K562 (cell line): Measurements from ENCODE around the gene PTPRM. TPM values are rescaled to one million over a fixed set of nuclear protein-coding genes. Genes with fewer than 3 reads are reported as not detected.
A peak's percentile ranks its signal among the peaks of the same experiment; 100 is the strongest.

Experiments
- ATAC-seq: fragments of 200-7000 bp; cut with Tn5 transposase; 3 replicates; pipeline ENCODE4 v1.9.1; 2020; ENCODE audit warnings: moderate library complexity
- BruUV-seq: library from RNA; stranded (reverse); fragments of 400-500 nt; replicated peaks from 2 replicates; lab custom pipeline; 2021; lab: Mats Ljungman, UMichigan
- CTCF ChIA-PET: fragments of 300-600 bp; formaldehyde crosslinking; extraction: SDS; loops from one replicate; lab custom pipeline; 2021; ENCODE audit warnings: low intra/inter-chr PET ratio; lab: Yijun Ruan, JAX
- POLR2A ChIA-PET: fragments of 300-600, 350-650 bp; sonication (Branson Sonifier 250); formaldehyde crosslinking; extraction: SDS; loops from one replicate; lab custom pipeline; 2021; ENCODE audit warnings: antibody characterized with exemption, inconsistent platforms; lab: Yijun Ruan, JAX
- DNase-seq, 4 experiments: peaks; one replicate each; pipeline versions ENCODE4 v3.0.0 to v3.0.0-alpha.2; 2011 to 2018; ENCODE audit warnings: low spot score in 3 of 4, mixed read lengths in 3 of 4; ENCODE audit errors: extremely low read depth in 1 of 4
- FAIRE-seq: peaks from 2 replicates; lab custom pipeline; 2011; peaks lifted over from hg19 to GRCh38; lab: Jason Lieb, UNC
- H2AFZ ChIP-seq: 2 replicates; pipeline ENCODE4 v1.6.0; 2011; ENCODE audit warnings: low read depth, low read length, control low read depth, inconsistent platforms
- H3K27ac ChIP-seq: fragments of 200-600 bp; 3 replicates; pipeline ENCODE4 v1.8.0; 2011; ENCODE audit warnings: low read depth, mild to moderate bottlenecking, control low read depth, inconsistent platforms, low read length, moderate library complexity, mixed read lengths; ENCODE audit errors: extremely low read depth
- H3K27me3 ChIP-seq, 2 experiments: fragments of 300-600 bp in 1 of 2; 2 replicates in 1 of 2; 3 replicates in 1 of 2; pipeline versions ENCODE4 v1.6.0 to v1.8.0; 2011; ENCODE audit warnings: inconsistent platforms in 2 of 2, low read length in 2 of 2, mild to moderate bottlenecking in 1 of 2, mixed read lengths in 1 of 2, moderate library complexity in 1 of 2; ENCODE audit not compliant: control insufficient read depth in 2 of 2, insufficient read depth in 2 of 2
- H3K36me3 ChIP-seq: fragments of 300-600 bp; 3 replicates; pipeline ENCODE4 v1.8.0; 2011; ENCODE audit warnings: mild to moderate bottlenecking, low read length, inconsistent platforms; ENCODE audit not compliant: control insufficient read depth, insufficient read depth
- H3K4me1 ChIP-seq, 2 experiments: fragments of 200-600 bp in 1 of 2; replicated peaks in 1 of 2; 2 replicates in 1 of 2; 3 replicates in 1 of 2; pipeline versions ENCODE4 v1.5.1 to v1.8.0; 2011; ENCODE audit warnings: inconsistent platforms in 2 of 2, low read length in 2 of 2, mild to moderate bottlenecking in 1 of 2, mixed read lengths in 1 of 2, moderate library complexity in 1 of 2; ENCODE audit not compliant: control insufficient read depth in 2 of 2, insufficient read depth in 2 of 2
- H3K4me2 ChIP-seq: 2 replicates; pipeline ENCODE4 v1.6.1; 2011; ENCODE audit warnings: low read length, control low read depth, inconsistent platforms, mixed read lengths; ENCODE audit not compliant: insufficient read depth
- H3K4me3 ChIP-seq: fragments of 200-600 bp; sonication (generic), shearing (Covaris generic); 2 replicates; pipeline ENCODE4 v1.5.1; 2016; ENCODE audit warnings: control low read depth, inconsistent platforms
- H3K79me2 ChIP-seq: fragments of 200-600 bp; 3 replicates; pipeline ENCODE4 v1.8.0; 2011; ENCODE audit warnings: low read length, inconsistent platforms; ENCODE audit not compliant: control insufficient read depth, insufficient read depth
- H3K9ac ChIP-seq, 2 experiments: 2 replicates each; pipeline versions ENCODE4 v1.6.0 to v1.6.1; 2011; ENCODE audit warnings: low read depth in 2 of 2, low read length in 2 of 2, control low read depth in 1 of 2, inconsistent platforms in 1 of 2, mild to moderate bottlenecking in 1 of 2, mixed read lengths in 1 of 2; ENCODE audit not compliant: insufficient read depth in 1 of 2
- H3K9me1 ChIP-seq: one replicate; pipeline ENCODE4 v1.6.0; 2011; ENCODE audit warnings: inconsistent platforms, mild to moderate bottlenecking, low read length, moderate library complexity; ENCODE audit not compliant: control insufficient read depth, insufficient read depth
- H3K9me3 ChIP-seq: replicated peaks from 2 replicates; pipeline ENCODE4 v1.5.1; 2011; ENCODE audit warnings: low read depth, low read length, inconsistent platforms; ENCODE audit not compliant: control insufficient read depth, insufficient read depth
- H4K20me1 ChIP-seq: replicated peaks from 2 replicates; pipeline ENCODE4 v1.6.1; 2011; ENCODE audit warnings: low read length, inconsistent platforms, mixed read lengths; ENCODE audit not compliant: control insufficient read depth, insufficient read depth
- ARNT ChIP-seq, 2 experiments: fragments of 450-650 bp; IDR thresholded peaks; 2 replicates each; pipeline ENCODE4 v1.6.1; 2016; ENCODE audit warnings: mild to moderate bottlenecking in 1 of 2
- FOXK2 ChIP-seq, 2 experiments: fragments of 450-650 bp; IDR thresholded peaks in 1 of 2; conservative IDR thresholded peaks in 1 of 2; 2 replicates each; pipeline ENCODE4 v1.6.1; 2016; ENCODE audit warnings: low read depth in 2 of 2, mild to moderate bottlenecking in 1 of 2
- HNRNPUL1 ChIP-seq: fragments of 200-400 bp; formaldehyde crosslinking; IDR thresholded peaks from 2 replicates; pipeline ENCODE4 v1.6.1; 2017; ENCODE audit warnings: low read length
- NFYB ChIP-seq: IDR thresholded peaks from 2 replicates; pipeline ENCODE4 v1.6.1; 2011; ENCODE audit warnings: mild to moderate bottlenecking, moderate library complexity; ENCODE audit not compliant: insufficient read length; ENCODE audit errors: extremely low read depth
- THRAP3 ChIP-seq: fragments of 450-650 bp; IDR thresholded peaks from 2 replicates; pipeline ENCODE4 v1.6.1; 2016; ENCODE audit warnings: mild to moderate bottlenecking, inconsistent platforms, borderline replicate concordance
- WHSC1 ChIP-seq: IDR thresholded peaks from one replicate; pipeline ENCODE4 v1.6.1; 2012; ENCODE audit warnings: low read length, control low read depth, inconsistent platforms
- ZFP1 ChIP-seq: fragments of 450-650 bp; formaldehyde crosslinking; IDR thresholded peaks from 2 replicates; pipeline ENCODE4 v1.4.0; 2020; ENCODE audit warnings: mild to moderate bottlenecking, mixed read lengths
- ZNF175 ChIP-seq: fragments of 200-800 bp; sonication (Bioruptor generic); IDR thresholded peaks from 2 replicates; pipeline ENCODE4 v1.6.1; 2016; ENCODE audit warnings: low read depth, mild to moderate bottlenecking, missing genetic modification characterization, missing compliant biosample characterization
- ZNF408 ChIP-seq: fragments of 250-450 bp; sonication (Bioruptor Pico); IDR thresholded peaks from 2 replicates; pipeline ENCODE4 v1.4.0; 2020; ENCODE audit warnings: low read depth, mild to moderate bottlenecking, moderate library complexity
- ZNF830 ChIP-seq: fragments of 250-450 bp; sonication (Bioruptor Pico); IDR thresholded peaks from 2 replicates; pipeline ENCODE4 v1.5.0; 2021; ENCODE audit warnings: mild to moderate bottlenecking
- WGBS: fragments of 100-300 bp; shearing (Covaris generic); methylation state at CpG from one replicate; pipeline ENCODE4 v1.1.6; 2016; ENCODE audit warnings: low coverage, mixed read lengths; ENCODE audit not compliant: insufficient coverage; ENCODE audit errors: missing lambda C conversion rate; 5-methylcytosine and 5-hydroxymethylcytosine counted together
- in situ Hi-C: fragments of 300-500 bp; cut with MboI; formaldehyde crosslinking; loops from 4 replicates; pipeline ENCODE4 v1.15.0; 2018; ENCODE audit warnings: inconsistent platforms, mixed read lengths
- intact Hi-C: fragments of 100-400 bp; cut with micrococcal nuclease; formaldehyde crosslinking; loops from 2 replicates; pipeline ENCODE4 v1.14.2; 2022
- polyA plus RNA-seq, 8 experiments: library from polyadenylated mRNA; depleted of rRNA in 4 of 8; stranded (reverse) in 5 of 8; unstranded in 3 of 8; fragments of >200 nt; fragmentation: Nextera tagmentation in 2 of 8; fragmentation: Illumina TruSeq in 1 of 8; extraction: Ambion mirVana in 2 of 8; extraction: Trizol in 1 of 8; gene quantifications; 2 replicates each; pipeline versions ENCODE4 v1.2.1 to v1.2.3, GENCODE V29; 2011 to 2014; ENCODE audit warnings: inconsistent platforms in 1 of 8, missing spikeins in 1 of 8
- total RNA-seq, 7 experiments: library from RNA; depleted of rRNA in 6 of 7; stranded (reverse); fragments of >200 nt in 6 of 7; fragmentation: Illumina TruSeq in 2 of 7; extraction: Trizol in 2 of 7; gene quantifications; 2 replicates each; pipeline versions ENCODE4 v1.2.1 to v1.2.3, GENCODE V29; 2011 to 2021; ENCODE audit warnings: low replicate concordance in 1 of 7
- TF ChIP-seq, protein P1 (sequence below): sonication (generic); formaldehyde crosslinking; IDR thresholded peaks from 2 replicates; pipeline ENCODE4 v1.8.1; 2023; ENCODE audit warnings: missing genetic modification reagents, mild to moderate bottlenecking, borderline replicate concordance

Gene PTPRM
- total and polyA plus RNA-seq, 9 of the 15 experiments (the other 6 are each of a cell fraction or from before 2014, with no cell fraction given) = 0.03 to 0.16 (median 0.08) TPM; not detected in 3

DNA sequence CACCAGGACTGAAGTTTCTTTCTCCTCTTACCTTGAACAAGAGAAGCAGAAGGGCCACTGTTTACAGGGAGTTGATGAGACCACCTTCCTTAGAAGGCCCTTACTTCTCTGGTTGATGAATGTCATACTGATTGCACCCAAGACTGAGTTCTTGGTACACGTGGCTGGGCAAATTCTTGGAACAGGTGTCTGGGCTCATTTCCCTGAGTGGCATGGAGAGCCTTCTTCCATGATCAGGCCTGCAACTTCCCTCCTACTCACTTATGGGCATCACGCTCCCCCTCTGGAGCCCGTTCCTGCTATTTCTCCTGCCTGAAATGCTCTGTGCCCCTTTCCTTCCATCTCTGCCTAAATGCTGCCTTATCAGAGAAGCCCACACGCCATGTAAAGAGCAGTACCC is 110.3 kb downstream of the PTPRM start:
- Histone ChIP-seq H3K9me1 (no peaks in the 10 kb centered on the region), H3K36me3 (no peaks in the 10 kb centered on the region), H2AFZ (no peak overlapping the region), H3K27ac (no peak overlapping the region), H3K27me3 (no peaks in the 10 kb centered on the region; a peak in 2 of 5 replicates), H3K9me3 (no peaks in the 10 kb centered on the region), H3K4me1 (0 out of 5 replicates have a peak, but pooled peaks cover 0 to 5% of the 10 kb centered on the region in 2 experiments), H4K20me1 (no peaks in the 10 kb centered on the region), H3K79me2 (no peaks in the 10 kb centered on the region), H3K4me3 (no peak overlapping the region), H3K9ac (no peak overlapping the region), H3K4me2 (no peak overlapping the region)
- FAIRE-seq = no peak
- POLR2A ChIA-PET = no interaction called here
- no peak for DNase-seq
- 1% methylated on average over 4 of the region's 4 CpGs for WGBS
- intact Hi-C loops (no loop called here), in situ Hi-C loops (no loop called here)
- no TSS peak for BruUV-seq
- ATAC-seq = peak; percentile 23; the same call in 2 of the 3 replicates
- CTCF ChIA-PET = interaction anchor here (0.7 kb wide), 1 partner anchor 25 kb away, joined by 3 read pairs; no protein-coding TSS in a partner anchor
- TF ChIP-seq THRAP3 (no peak), ZFP1 (CRISPR knock-in tag) (no peak), ZNF175 (CRISPR knock-in tag) (0 out of 2 replicates have a peak, but pooled peaks have one; percentile 15), ZNF830 (CRISPR knock-in tag) (no peak)

GRCh38 chr18:7678389-7678788 is 111.3 kb downstream of the PTPRM start:
- H3K4me1 ChIP-seq = 0 out of 5 replicates have a peak, but pooled peaks cover 0 to 5% of the 10 kb centered on the region in 2 experiments
- H3K79me2 ChIP-seq = no peaks in the 10 kb centered on the region
- 7% methylated on average over 8 of the region's 8 CpGs for WGBS
- no peak for ATAC-seq
- H3K36me3 ChIP-seq = no peaks in the 10 kb centered on the region
- intact Hi-C loops (no loop called here), in situ Hi-C loops (no loop called here)
- FAIRE-seq = no peak
- no peak overlapping the region for H3K9ac ChIP-seq
- no TSS peak for BruUV-seq
- no peak for DNase-seq
- no peak overlapping the region for H3K27ac ChIP-seq
- no peaks in the 10 kb centered on the region for H4K20me1 ChIP-seq
- ChIA-PET CTCF (no interaction called here), POLR2A (no interaction called here)
- H2AFZ ChIP-seq = no peak overlapping the region
- no peaks in the 10 kb centered on the region for H3K9me3 ChIP-seq
- no peaks in the 10 kb centered on the region for H3K9me1 ChIP-seq
- H3K4me3 ChIP-seq = no peak overlapping the region
- no peaks in the 10 kb centered on the region; a peak in 2 of 5 replicates for H3K27me3 ChIP-seq
- no peak overlapping the region for H3K4me2 ChIP-seq
- no peak for TF ChIP-seq NFYB
- TF ChIP-seq ARNT (IDR thresholded peaks at IDR 0.05) = no peak
- TF ChIP-seq FOXK2 (conservative IDR thresholded peaks at IDR 0.05 in 1 of 2, IDR thresholded peaks at IDR 0.05 in 1 of 2; ENCODE audit: low read depth in 2 of 2) = no peak
- no peak for TF ChIP-seq WHSC1
- TF ChIP-seq, protein P1, sequence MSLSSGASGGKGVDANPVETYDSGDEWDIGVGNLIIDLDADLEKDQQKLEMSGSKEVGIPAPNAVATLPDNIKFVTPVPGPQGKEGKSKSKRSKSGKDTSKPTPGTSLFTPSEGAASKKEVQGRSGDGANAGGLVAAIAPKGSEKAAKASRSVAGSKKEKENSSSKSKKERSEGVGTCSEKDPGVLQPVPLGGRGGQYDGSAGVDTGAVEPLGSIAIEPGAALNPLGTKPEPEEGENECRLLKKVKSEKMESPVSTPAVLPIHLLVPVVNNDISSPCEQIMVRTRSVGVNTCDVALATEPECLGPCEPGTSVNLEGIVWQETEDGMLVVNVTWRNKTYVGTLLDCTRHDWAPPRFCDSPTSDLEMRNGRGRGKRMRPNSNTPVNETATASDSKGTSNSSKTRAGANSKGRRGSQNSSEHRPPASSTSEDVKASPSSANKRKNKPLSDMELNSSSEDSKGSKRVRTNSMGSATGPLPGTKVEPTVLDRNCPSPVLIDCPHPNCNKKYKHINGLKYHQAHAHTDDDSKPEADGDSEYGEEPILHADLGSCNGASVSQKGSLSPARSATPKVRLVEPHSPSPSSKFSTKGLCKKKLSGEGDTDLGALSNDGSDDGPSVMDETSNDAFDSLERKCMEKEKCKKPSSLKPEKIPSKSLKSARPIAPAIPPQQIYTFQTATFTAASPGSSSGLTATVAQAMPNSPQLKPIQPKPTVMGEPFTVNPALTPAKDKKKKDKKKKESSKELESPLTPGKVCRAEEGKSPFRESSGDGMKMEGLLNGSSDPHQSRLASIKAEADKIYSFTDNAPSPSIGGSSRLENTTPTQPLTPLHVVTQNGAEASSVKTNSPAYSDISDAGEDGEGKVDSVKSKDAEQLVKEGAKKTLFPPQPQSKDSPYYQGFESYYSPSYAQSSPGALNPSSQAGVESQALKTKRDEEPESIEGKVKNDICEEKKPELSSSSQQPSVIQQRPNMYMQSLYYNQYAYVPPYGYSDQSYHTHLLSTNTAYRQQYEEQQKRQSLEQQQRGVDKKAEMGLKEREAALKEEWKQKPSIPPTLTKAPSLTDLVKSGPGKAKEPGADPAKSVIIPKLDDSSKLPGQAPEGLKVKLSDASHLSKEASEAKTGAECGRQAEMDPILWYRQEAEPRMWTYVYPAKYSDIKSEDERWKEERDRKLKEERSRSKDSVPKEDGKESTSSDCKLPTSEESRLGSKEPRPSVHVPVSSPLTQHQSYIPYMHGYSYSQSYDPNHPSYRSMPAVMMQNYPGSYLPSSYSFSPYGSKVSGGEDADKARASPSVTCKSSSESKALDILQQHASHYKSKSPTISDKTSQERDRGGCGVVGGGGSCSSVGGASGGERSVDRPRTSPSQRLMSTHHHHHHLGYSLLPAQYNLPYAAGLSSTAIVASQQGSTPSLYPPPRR = no peak
- no peak for TF ChIP-seq ZNF408 (CRISPR knock-in tag)
- TF ChIP-seq HNRNPUL1 = no peak
